ENCODE data around the gene GAN.

GAN gene

DNA sequence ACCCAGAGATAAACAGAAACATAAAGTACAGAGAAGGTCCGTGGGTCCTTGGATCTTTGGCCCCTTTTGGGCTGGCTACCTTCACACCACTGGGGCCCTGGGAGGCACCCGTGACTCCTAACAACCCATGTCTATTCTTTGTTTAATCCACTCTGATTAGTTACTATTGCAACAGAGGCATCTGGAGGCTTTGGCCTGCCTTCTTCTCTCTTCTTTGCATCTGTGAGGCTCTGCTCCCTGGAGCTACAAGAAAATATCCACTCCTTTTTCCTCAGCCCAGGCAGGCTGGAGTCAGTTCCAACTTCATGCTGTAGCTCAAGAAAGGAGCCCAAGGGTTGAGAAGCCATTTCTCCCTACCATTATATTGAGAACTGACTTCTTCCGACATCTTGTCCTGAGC is 120.3 kb downstream of the GAN start:
- DNase-seq = no peak

- no peak for DNase-seq
Observed at GRCh38 chr16:81435567-81435966, 120.8 kb downstream of the GAN start.

- DNase-seq = no peak
Observed at GRCh38 chr16:81436386-81436785, 121.6 kb downstream of the GAN start.

DNA sequence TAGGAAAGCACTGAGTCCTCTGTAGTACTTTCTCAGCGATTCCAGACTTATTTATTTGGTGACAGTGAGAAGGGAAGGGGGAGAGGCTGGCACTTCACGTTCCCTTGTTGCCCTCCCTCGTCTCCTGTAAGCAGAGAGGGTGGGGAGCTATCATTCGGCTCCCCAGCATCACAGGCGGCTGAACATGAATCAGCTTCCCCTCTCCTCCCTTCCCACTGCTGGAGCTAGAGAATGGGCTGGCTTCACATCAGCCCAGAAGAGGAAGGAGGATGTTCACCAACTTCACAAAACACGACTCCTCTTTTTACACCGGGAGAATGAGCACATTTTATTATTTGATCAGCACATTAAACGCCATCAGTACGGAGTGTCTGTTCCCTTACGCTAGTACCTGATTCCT is 123.1 kb downstream of the GAN start:
- no peak for DNase-seq

Data from activated T-cell treated with anti-CD3 and anti-CD28 coated beads for 4 hours (primary cell).